HEK293T (cell line): ENCODE results near the gene RANBP3.

Experiments used
- CTCF ChIA-PET: fragments of 350-600 bp; formaldehyde crosslinking; extraction: SDS; loops from one replicate; lab custom pipeline; 2021; ENCODE audit warnings: antibody characterized with exemption, inconsistent platforms; lab: Yijun Ruan, JAX
- POLR2A ChIA-PET: fragments of 350-600 bp; formaldehyde crosslinking; extraction: SDS; loops from one replicate; lab custom pipeline; 2020; ENCODE audit warnings: antibody characterized with exemption, inconsistent platforms; lab: Yijun Ruan, JAX
- DNase-seq: peaks from one replicate; pipeline ENCODE4 v3.0.0; 2012; ENCODE audit warnings: mixed read lengths; ENCODE audit errors: extremely low spot score
- ARNT ChIP-seq: fragments of 450-650 bp; IDR thresholded peaks from 2 replicates; pipeline ENCODE4 v1.6.1; 2017; ENCODE audit warnings: mild to moderate bottlenecking
- BHLHE40 ChIP-seq: fragments of 450-650 bp; IDR thresholded peaks from 2 replicates; pipeline ENCODE4 v1.6.1; 2016; ENCODE audit warnings: mild to moderate bottlenecking, moderate library complexity, borderline replicate concordance
- CTBP1 ChIP-seq: fragments of 450-650 bp; IDR thresholded peaks from 2 replicates; pipeline ENCODE4 v1.6.1; 2016; ENCODE audit warnings: borderline replicate concordance
- ELF4 ChIP-seq: fragments of 450-650 bp; IDR thresholded peaks from 2 replicates; pipeline ENCODE4 v1.6.1; 2017; ENCODE audit warnings: antibody characterized with exemption
- FOXA1 ChIP-seq: fragments of 450-650 bp; IDR thresholded peaks from 2 replicates; pipeline ENCODE4 v1.6.1; 2016; ENCODE audit warnings: mild to moderate bottlenecking
- FOXK2 ChIP-seq: fragments of 450-650 bp; IDR thresholded peaks from 2 replicates; pipeline ENCODE4 v1.6.1; 2016; ENCODE audit warnings: mild to moderate bottlenecking
- FOXM1 ChIP-seq: fragments of 450-650 bp; IDR thresholded peaks from 2 replicates; pipeline ENCODE4 v1.6.1; 2017; ENCODE audit warnings: mild to moderate bottlenecking, borderline replicate concordance
- HDGF ChIP-seq: fragments of 450-650 bp; IDR thresholded peaks from 2 replicates; pipeline ENCODE4 v1.6.1; 2017; ENCODE audit warnings: antibody characterized with exemption, borderline replicate concordance
- L3MBTL2 ChIP-seq: fragments of 450-650 bp; conservative IDR thresholded peaks from 2 replicates; pipeline ENCODE4 v1.6.1; 2016; ENCODE audit warnings: mild to moderate bottlenecking
- LEF1 ChIP-seq: fragments of 450-650 bp; IDR thresholded peaks from 2 replicates; pipeline ENCODE4 v1.6.1; 2017; ENCODE audit warnings: mild to moderate bottlenecking, borderline replicate concordance
- NFRKB ChIP-seq: fragments of 450-650 bp; IDR thresholded peaks from 2 replicates; pipeline ENCODE4 v1.6.1; 2016; ENCODE audit warnings: mild to moderate bottlenecking, moderate library complexity
- SP1 ChIP-seq: fragments of 450-650 bp; IDR thresholded peaks from 2 replicates; pipeline ENCODE4 v1.6.1; 2017
- SUZ12 ChIP-seq: fragments of 450-650 bp; IDR thresholded peaks from 2 replicates; pipeline ENCODE4 v1.6.1; 2016; ENCODE audit warnings: mild to moderate bottlenecking
- ZNF384 ChIP-seq: fragments of 450-650 bp; IDR thresholded peaks from 2 replicates; pipeline ENCODE4 v1.6.1; 2016
- TF ChIP-seq, protein P1 (sequence below): fragments of 450-650 bp; IDR thresholded peaks from 2 replicates; pipeline ENCODE4 v1.6.1; 2016

The RANBP3 gene

DNA sequence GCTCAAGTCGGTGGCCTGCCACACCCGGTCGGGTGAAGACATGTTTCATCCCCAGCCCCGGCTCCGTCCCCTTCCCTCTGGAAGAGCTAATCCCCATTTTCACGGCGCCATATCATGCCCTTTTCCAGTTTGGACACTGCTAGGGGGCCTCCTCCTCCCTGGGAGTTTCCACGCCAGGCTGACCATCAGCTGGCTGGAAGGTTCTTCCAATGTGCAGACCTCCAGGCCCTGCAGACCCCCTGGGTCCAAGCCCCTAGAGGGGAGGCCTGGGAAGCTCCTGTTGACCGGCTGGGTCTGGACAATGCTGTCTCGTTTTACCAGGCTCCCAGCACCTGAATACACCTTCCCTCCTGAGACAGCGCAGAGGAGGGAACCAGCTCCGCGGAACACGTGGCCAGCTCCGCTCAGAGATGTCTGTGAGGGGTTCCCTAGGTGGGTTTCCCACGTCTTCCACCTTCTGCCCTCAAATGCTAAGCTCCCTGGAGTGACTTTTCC lies 44.7 kb upstream of the RANBP3 start:
- CTCF ChIA-PET, result interaction anchor here (0.7 to 2.5 kb wide), 17 partner anchors 10 to 218 kb away, joined by 3 to 30 read pairs (median 5); partner anchors contain the start of genes NDUFA11 and NRTN
- POLR2A ChIA-PET, result interaction anchor here (1.0 to 2.5 kb wide), 7 partner anchors 11 to 331 kb away, joined by 3 to 10 read pairs (median 4); partner anchors contain the start of genes DUS3L and RANBP3
- DNase-seq, result no peak
- TF ChIP-seq ELF4, result no peak
- TF ChIP-seq, protein P1, sequence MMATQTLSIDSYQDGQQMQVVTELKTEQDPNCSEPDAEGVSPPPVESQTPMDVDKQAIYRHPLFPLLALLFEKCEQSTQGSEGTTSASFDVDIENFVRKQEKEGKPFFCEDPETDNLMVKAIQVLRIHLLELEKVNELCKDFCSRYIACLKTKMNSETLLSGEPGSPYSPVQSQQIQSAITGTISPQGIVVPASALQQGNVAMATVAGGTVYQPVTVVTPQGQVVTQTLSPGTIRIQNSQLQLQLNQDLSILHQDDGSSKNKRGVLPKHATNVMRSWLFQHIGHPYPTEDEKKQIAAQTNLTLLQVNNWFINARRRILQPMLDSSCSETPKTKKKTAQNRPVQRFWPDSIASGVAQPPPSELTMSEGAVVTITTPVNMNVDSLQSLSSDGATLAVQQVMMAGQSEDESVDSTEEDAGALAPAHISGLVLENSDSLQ, result no peak
- no peak for TF ChIP-seq SP1
- TF ChIP-seq FOXA1, result no peak

DNA sequence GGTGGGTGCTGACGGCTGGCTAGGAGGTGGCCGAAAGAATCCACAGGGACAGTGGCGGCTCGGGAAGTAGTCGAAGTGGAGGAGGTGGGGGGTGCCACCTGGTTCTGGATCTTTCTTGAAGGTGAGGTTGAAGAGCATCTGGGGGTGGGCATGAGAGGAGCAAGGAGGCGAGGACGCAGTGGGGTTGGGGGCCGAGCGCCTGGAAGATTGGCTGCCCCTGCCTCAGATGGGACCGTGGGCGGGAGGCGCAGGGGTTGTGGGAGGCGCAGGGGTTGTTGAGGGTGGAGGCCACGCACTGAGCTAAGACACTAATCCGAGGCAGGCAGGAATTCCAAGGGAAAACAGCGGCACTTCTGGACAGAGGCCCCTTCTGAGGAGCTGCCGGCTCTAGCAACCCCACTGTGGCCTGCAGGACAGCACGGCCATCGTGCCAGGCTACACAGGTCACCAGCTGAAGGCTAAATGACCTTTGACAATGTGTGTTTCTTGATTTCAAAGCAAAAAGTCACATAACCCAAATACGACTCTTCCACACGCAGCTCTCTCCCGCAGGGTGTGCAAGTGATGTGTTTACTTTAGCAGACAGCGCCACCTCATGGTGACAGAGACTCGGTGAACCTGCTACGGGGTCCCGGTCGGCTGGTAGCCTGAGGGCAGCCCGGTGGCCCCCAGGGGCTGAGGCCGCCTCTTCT lies 44.1 kb upstream of the RANBP3 start:
- no peak for TF ChIP-seq ARNT
- TF ChIP-seq SP1, result no peak
- ChIA-PET CTCF (interaction anchor here (0.6 to 2.5 kb wide), 19 partner anchors 9 to 1034 kb away, joined by 3 to 30 read pairs (median 4); partner anchors contain the start of genes NDUFA11 and NRTN), POLR2A (interaction anchor here (1.0 to 2.5 kb wide), 7 partner anchors 10 to 331 kb away, joined by 3 to 10 read pairs (median 4); partner anchors contain the start of genes DUS3L and RANBP3)
- DNase-seq, result peak; percentile 86

DNA sequence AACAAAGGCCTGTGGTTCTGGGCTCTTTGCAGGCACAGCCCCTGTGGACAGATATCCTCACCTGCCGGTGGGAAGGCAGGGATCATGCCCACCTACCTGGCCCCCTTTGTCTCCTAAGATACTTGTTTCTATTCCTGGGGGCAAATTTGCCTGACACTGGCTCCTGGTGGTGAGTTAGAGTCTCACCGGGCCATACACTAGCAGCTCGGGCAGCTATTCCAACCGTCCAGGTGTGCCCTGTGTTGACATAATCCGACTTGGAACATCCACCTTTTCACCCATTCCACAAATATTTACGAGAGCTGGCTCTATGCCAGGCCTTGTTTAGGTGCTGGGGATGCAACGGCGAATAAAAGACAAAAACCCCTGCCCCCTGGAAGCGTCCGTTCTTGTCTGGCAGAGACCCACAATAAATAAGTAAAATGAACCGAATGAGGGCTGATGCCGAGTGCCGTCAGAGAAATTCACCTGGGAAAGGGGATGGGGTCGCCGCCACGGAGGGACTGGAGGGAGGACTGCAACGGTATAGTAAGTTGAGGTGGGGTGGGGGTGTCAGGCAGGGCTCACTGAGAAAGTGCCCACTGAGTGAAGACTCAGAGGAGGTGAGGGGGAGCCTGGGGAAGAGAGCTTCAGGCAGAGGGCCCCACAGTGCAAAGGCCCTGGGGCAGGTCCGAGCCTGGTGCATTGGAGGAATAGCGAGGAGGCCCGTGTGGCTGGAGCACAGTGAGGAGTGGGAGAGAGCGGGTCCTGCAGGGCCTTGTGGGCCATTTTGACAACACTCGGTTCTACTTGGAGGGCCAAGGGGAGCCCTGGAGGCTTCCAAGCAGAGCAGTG lies 43.2 kb upstream of the RANBP3 start:
- ChIA-PET POLR2A (interaction anchor here (0.6 to 2.5 kb wide), 5 partner anchors 9 to 230 kb away, joined by 3 to 10 read pairs (median 4); partner anchors contain the start of gene DUS3L), CTCF (interaction anchor here (1.1 to 2.5 kb wide), 8 partner anchors 9 to 217 kb away, joined by 3 to 30 read pairs (median 9); partner anchors contain the start of genes NDUFA11 and NRTN)
- no peak for DNase-seq
- TF ChIP-seq SUZ12 (no peak), NFRKB (no peak), L3MBTL2 (no peak), ZNF384 (no peak), LEF1 (no peak), SP1 (no peak), BHLHE40 (no peak), ELF4 (no peak), CTBP1 (no peak), FOXM1 (no peak), ARNT (no peak), HDGF (no peak), FOXK2 (no peak)
- TF ChIP-seq, protein P1, result no peak

DNA sequence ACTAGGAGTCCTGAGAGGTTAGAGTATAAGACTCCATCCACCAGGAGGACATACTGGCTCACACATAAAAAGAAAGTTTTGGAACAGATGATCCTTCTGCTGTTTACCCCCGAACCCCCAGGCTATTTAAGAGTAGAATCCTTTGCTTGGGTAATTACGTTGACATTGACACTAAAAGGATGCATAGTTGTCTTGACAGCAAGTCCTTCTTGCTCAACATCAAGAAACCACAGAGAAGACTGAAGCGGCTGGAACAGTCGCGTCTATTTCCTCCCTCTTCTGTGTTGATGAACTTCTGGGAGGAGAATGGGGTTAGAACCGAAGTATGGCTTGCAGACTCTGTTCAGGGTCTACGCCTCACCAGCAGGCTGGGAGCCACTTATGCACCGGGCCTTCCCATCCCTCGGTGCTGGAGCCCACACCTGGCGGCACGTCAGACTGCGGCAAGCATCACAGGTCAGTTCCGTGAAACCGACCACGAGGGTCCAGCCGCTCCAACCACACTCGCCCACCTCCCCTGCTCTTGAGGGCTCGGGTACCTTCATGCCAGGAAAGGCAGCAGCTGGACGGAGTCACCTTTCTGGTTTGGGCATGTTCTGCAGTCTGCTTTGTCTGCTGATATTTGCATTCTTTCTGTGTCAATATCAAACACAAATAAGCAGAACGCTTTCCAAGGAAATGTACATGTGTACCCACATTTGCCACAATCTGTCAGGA lies 42.4 kb upstream of the RANBP3 start:
- POLR2A ChIA-PET, result interaction anchor here (0.6 kb wide), 1 partner anchor 66 kb away, joined by 3 read pairs; no protein-coding TSS in a partner anchor
- CTCF ChIA-PET, result interaction anchor here (2.3 kb wide), 1 partner anchor 33 kb away, joined by 6 read pairs; no protein-coding TSS in a partner anchor
- TF ChIP-seq FOXM1, result no peak
- no peak for TF ChIP-seq HDGF
- no peak for TF ChIP-seq ELF4
- no peak for TF ChIP-seq BHLHE40
- no peak for TF ChIP-seq FOXA1
- no peak for TF ChIP-seq FOXK2
- TF ChIP-seq ARNT, result no peak
- TF ChIP-seq CTBP1, result no peak

DNA sequence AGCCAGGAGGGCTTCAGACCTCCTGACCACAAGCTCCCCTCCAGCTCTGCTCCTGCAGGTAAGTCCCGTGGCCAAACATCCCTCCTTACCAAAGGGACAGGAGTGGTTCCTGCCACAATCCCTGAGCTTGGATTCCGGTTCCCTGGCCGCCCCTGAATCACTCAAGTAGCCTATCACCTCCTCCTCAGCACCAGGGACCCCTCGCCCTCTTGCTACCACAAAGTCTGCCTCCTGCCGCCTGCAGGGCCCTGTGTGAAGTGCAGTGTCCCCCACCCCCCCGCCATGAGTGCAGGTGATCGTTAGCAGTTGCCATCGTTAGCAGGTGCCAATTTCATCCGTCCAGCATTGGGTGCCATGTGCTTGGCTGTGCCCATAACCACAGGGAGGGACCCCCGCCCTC lies 40.8 kb upstream of the RANBP3 start:
- POLR2A ChIA-PET, result no interaction called here
- TF ChIP-seq BHLHE40 (no peak), HDGF (no peak), NFRKB (no peak), L3MBTL2 (no peak), SUZ12 (no peak), FOXK2 (no peak), ZNF384 (no peak), FOXM1 (no peak), FOXA1 (no peak), CTBP1 (no peak)
- TF ChIP-seq, protein P1, result no peak
- no peak for DNase-seq
- CTCF ChIA-PET, result interaction anchor here (0.6 to 2.3 kb wide), 4 partner anchors 10 to 215 kb away, joined by 4 to 8 read pairs (median 5); no protein-coding TSS in a partner anchor

More for the DNA sequence above, 42.4 kb upstream of the RANBP3 start:
- DNase-seq, result no peak
